Non-pigmented ciliary epithelial cell (primary cell): ENCODE measurements around the gene AP3S2.
"Not testable (repeated sequence)": the region's sequence is repeated elsewhere in the genome, so short reads cannot be mapped to it uniquely, and the experiment has no call there.

Source experiments
- DNase-seq: peaks from one replicate; pipeline ENCODE4 v3.0.0-alpha.2; 2010; ENCODE audit warnings: low read depth

AP3S2 gene

GRCh38 chr15:89799918-89800498 is 93.8 kb downstream of the AP3S2 start:
- no peak for DNase-seq

- no peak for DNase-seq
These were observed 94.5 kb downstream of the AP3S2 start for GRCh38 chr15:89799011-89799911.

GRCh38 chr15:89797678-89798201 is 96.1 kb downstream of the AP3S2 start:
- DNase-seq = no peak

GRCh38 chr15:89795996-89796395 is 97.8 kb downstream of the AP3S2 start:
- DNase-seq = no peak

GRCh38 chr15:89794627-89795241 is 99.1 kb downstream of the AP3S2 start:
- peak; percentile 24 for DNase-seq

GRCh38 chr15:89792106-89792805 is 101.5 kb downstream of the AP3S2 start:
- DNase-seq = no peak

GRCh38 chr15:89790661-89791060 is 103.1 kb downstream of the AP3S2 start:
- DNase-seq = no peak

- no peak for DNase-seq
These were observed 103.6 kb downstream of the AP3S2 start for GRCh38 chr15:89790206-89790605.

GRCh38 chr15:89788585-89788984 is 105.2 kb downstream of the AP3S2 start:
- not testable (repeated sequence) for DNase-seq

GRCh38 chr15:89787944-89788343 is 105.8 kb downstream of the AP3S2 start:
- DNase-seq = no peak

- DNase-seq = no peak
These were observed 108.0 kb downstream of the AP3S2 start for GRCh38 chr15:89785774-89786140.

- no peak for DNase-seq
These were observed 108.6 kb downstream of the AP3S2 start for GRCh38 chr15:89785064-89785773.

GRCh38 chr15:89784686-89784960 is 109.2 kb downstream of the AP3S2 start:
- no peak for DNase-seq

- no peak for DNase-seq
These were observed 109.7 kb downstream of the AP3S2 start for GRCh38 chr15:89783861-89784685.

- DNase-seq = no peak
These were observed 110.5 kb downstream of the AP3S2 start for GRCh38 chr15:89783111-89783860.

- DNase-seq = not testable (repeated sequence)
These were observed 111.2 kb downstream of the AP3S2 start for GRCh38 chr15:89782619-89782950.

- no peak for DNase-seq
These were observed 111.7 kb downstream of the AP3S2 start for GRCh38 chr15:89781891-89782618.

GRCh38 chr15:89781055-89781454 is 112.7 kb downstream of the AP3S2 start:
- DNase-seq = no peak

GRCh38 chr15:89780601-89781000 is 113.2 kb downstream of the AP3S2 start:
- DNase-seq = no peak
